Measurements from ENCODE around the gene ADAMTS5. TPM values are rescaled to one million over a fixed set of nuclear protein-coding genes. Genes with fewer than 3 reads are reported as not detected.

Gene ADAMTS5
- total RNA-seq (2013) = 1.5 TPM
- 1 to 10 TPM in 2 of 3 donors, under 1 TPM in 1; 0.86 to 1.1 (median 1.0) TPM for polyA plus RNA-seq
- polyA minus RNA-seq = 0.69 and 1.4 TPM in 2 replicates
- total RNA-seq = 0.75 to 8.9 (median 3.3) reads per million in 11 experiments

GRCh38 chr21:26967062-26967913 lies at the start of gene ADAMTS5:
ADAMTS5 (minus strand) TSS chr21:26967088; CDS start chr21:26966391, 697 bp downstream.
- H3K9ac ChIP-seq (ENCODE audit: insufficient read depth, low read length, poor library complexity, severe bottlenecking) = peak within 1 kb of the TSS; percentile 50
- H3K4me1 ChIP-seq (ENCODE audit: control insufficient read depth in 1 of 2, insufficient read depth in 2 of 2, low read length in 2 of 2) = peaks cover 52 to 69% of the 10 kb centered on the region in 2 donors
- Mint-ChIP-seq H3K27ac (peak within 1 kb of the TSS; percentile 84 to 98 (median 94)), H3K36me3 (peaks cover 2 to 9% of the 10 kb centered on the region in 2 donors), H3K4me3 (peak within 1 kb of the TSS; percentile 87 to 97), H3K9me3 (no peaks in the 10 kb centered on the region), H3K27me3 (ENCODE audit: low read depth in 3 of 3) (peaks cover 28 to 52% (median 41%) of the 10 kb centered on the region in 3 donors), H3K4me1 (peaks cover 63% of the 10 kb centered on the region)
- TF ChIP-seq CTCF (IDR thresholded peaks at IDR 0.05) = no peak
- H3K9me3 ChIP-seq (replicated peaks in 1 of 2; ENCODE audit: control insufficient read depth in 1 of 2, insufficient read depth in 1 of 2, low read length in 2 of 2) = no peaks in the 10 kb centered on the region
- no peaks in the 10 kb centered on the region for H4K20me1 ChIP-seq (ENCODE audit: insufficient read depth, low read length)
- no peaks in the 10 kb centered on the region for H3K36me3 ChIP-seq (replicated peaks in 1 of 2; ENCODE audit: control insufficient read depth in 1 of 2, insufficient read depth in 2 of 2, low read length in 2 of 2)
- peak; percentile 33 to 49 (median 47) for DNase-seq
- WGBS (ENCODE audit: insufficient coverage) = 1% methylated on average over 43 of the region's 55 CpGs
- peak within 1 kb of the TSS; percentile 84 for H2AFZ ChIP-seq (ENCODE audit: insufficient read depth, low read depth, low read length, poor library complexity, severe bottlenecking)
- peak within 1 kb of the TSS; percentile 51 to 73 for H3K27ac ChIP-seq (ENCODE audit: low read depth in 1 of 2, low read length in 2 of 2)
- H3K4me2 ChIP-seq (replicated peaks; ENCODE audit: extremely low read depth, low read length, poor library complexity, severe bottlenecking) = peak within 1 kb of the TSS; percentile 87
- H3K27me3 ChIP-seq (ENCODE audit: control insufficient read depth in 2 of 2, insufficient read depth in 2 of 2, low read length in 2 of 2) = peaks cover 9 to 35% of the 10 kb centered on the region in 2 donors
- peak within 1 kb of the TSS; percentile 67 to 82 (median 79) for H3K4me3 ChIP-seq (replicated peaks in 1 of 3; ENCODE audit: low read depth in 2 of 3, low read length in 3 of 3)
- H3K79me2 ChIP-seq (ENCODE audit: insufficient read depth, low read length) = no peaks in the 10 kb centered on the region
- intact Hi-C loops (cut with micrococcal nuclease) = no loop called here

- H3K4me2 ChIP-seq (replicated peaks; ENCODE audit: extremely low read depth, low read length, poor library complexity, severe bottlenecking) = no peak overlapping the region
- no peak for DNase-seq
- no peak overlapping the region for H3K9ac ChIP-seq (ENCODE audit: insufficient read depth, low read length, poor library complexity, severe bottlenecking)
- peaks cover 0 to 3% (median 2%) of the 10 kb centered on the region in 3 donors for H3K27me3 Mint-ChIP-seq (ENCODE audit: low read depth in 3 of 3)
- no peak for TF ChIP-seq CTCF (IDR thresholded peaks at IDR 0.05)
- intact Hi-C loops (cut with micrococcal nuclease) = no loop called here
- H3K36me3 ChIP-seq (replicated peaks in 1 of 2; ENCODE audit: control insufficient read depth in 1 of 2, insufficient read depth in 2 of 2, low read length in 2 of 2) = no peaks in the 10 kb centered on the region
- no peaks in the 10 kb centered on the region for H4K20me1 ChIP-seq (ENCODE audit: insufficient read depth, low read length)
- peaks cover 0 to 8% (median 4%) of the 10 kb centered on the region in 7 donors for H3K9me3 Mint-ChIP-seq
- no peak overlapping the region for H3K27ac ChIP-seq (ENCODE audit: low read depth in 1 of 2, low read length in 2 of 2)
- no peak overlapping the region for H2AFZ ChIP-seq (ENCODE audit: insufficient read depth, low read depth, low read length, poor library complexity, severe bottlenecking)
- H3K79me2 ChIP-seq (ENCODE audit: insufficient read depth, low read length) = no peaks in the 10 kb centered on the region
- H3K4me3 Mint-ChIP-seq = no peak overlapping the region
- no peaks in the 10 kb centered on the region for H3K9me3 ChIP-seq (replicated peaks in 1 of 2; ENCODE audit: control insufficient read depth in 1 of 2, insufficient read depth in 1 of 2, low read length in 2 of 2)
- no peaks in the 10 kb centered on the region for H3K36me3 Mint-ChIP-seq
- H3K27me3 ChIP-seq (ENCODE audit: control insufficient read depth in 2 of 2, insufficient read depth in 2 of 2, low read length in 2 of 2) = no peaks in the 10 kb centered on the region
- no CpG with 5 or more reads among the region's 1 CpG for WGBS (ENCODE audit: insufficient coverage)
- no peaks in the 10 kb centered on the region for H3K4me1 Mint-ChIP-seq
- H3K4me3 ChIP-seq (replicated peaks in 1 of 3; ENCODE audit: low read depth in 2 of 3, low read length in 3 of 3) = no peak overlapping the region
- H3K27ac Mint-ChIP-seq = no peak overlapping the region
- H3K4me1 ChIP-seq (ENCODE audit: control insufficient read depth in 1 of 2, insufficient read depth in 2 of 2, low read length in 2 of 2) = no peaks in the 10 kb centered on the region
Measured at GRCh38 chr21:27001526-27001925, 34.6 kb upstream of the ADAMTS5 start.
